ENCODE data around the gene EPB41L2.
"Not testable (repeated sequence)": the region's sequence is repeated elsewhere in the genome, so short reads cannot be mapped to it uniquely, and the experiment has no call there.

Gene EPB41L2

DNA sequence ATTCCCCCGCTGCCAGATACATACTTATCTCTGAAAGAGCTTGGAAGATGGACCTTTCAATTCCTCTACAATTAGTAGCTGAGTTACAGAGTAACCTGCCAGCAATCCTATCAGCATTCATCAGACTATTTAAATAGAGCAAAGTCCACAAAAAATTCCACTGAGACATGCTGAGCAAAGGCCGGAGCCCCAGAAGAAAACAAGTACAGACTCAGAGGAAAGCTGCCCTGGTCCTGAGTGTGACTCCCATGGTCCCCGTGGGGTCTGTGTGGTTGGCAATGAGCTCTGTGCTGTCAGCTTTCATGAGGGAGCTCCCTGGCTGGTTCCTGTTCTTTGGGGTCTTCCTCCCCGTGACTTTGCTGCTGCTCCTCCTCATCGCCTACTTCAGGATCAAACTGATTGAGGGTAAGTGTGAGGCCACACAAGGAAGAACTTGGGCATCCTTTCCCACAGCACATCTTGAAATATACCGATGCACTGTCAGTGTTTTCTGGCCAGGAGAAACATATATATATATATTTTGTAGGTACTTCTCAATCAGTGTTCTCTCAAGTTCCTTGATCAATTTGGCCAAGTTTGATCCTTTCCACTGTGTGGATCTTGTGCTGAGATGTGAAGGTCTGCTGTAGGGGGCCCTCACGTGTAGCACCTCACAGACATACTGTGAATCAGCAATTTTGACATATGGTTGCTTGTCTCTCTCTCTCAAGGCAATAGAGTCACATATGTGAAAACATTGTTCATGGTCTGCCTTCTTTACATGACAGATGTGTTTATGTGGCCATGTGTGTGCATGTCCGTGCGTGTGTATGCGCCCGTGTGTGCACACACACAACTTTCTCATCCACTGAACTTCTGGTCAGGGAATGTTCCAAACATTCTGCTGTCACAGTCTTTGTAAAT lies 235.5 kb downstream of the EPB41L2 start, which contains the start of gene SMLR1:
SMLR1 (plus strand) TSS at position 160 of the 903 bp plus-strand sequence; CDS start at position 168, 8 bp downstream.
- no peak for DNase-seq

DNA sequence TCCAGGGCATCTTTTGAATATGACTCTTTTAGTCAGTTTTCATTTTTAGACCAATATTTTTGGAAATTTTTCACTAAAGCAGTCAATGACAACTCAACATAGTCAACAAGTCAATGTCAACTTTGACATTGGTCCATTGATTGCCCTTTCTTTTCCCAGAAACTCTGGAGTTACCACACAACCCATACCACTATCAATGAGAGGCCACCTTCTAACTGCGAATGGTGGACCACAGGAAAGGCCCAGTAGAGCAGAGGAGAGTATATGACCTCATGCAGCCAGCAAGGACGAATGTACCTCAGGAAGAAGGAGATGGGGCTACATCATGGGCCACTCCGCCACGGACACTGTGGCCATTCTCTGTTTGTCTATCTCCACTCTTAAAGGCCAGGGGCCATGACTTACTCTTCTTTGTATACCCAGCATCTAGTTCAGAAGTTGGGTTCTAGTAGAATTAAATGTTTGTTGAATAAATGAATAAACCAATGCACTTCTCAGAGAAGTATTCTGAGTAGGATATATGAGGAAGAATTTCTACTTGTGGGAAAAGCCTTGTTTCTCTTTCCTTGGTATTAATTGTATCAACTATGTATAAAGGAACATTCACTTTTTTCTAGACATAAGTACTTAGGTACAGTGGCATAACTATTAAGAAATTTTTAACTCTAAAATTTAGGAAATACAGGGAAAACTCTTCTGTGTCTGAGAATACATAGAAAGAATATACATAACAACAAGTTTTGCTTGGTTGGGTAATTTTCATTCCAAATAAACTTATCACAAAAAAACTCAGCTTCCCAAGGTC lies 236.4 kb downstream of the EPB41L2 start:
- DNase-seq, result no peak

DNA sequence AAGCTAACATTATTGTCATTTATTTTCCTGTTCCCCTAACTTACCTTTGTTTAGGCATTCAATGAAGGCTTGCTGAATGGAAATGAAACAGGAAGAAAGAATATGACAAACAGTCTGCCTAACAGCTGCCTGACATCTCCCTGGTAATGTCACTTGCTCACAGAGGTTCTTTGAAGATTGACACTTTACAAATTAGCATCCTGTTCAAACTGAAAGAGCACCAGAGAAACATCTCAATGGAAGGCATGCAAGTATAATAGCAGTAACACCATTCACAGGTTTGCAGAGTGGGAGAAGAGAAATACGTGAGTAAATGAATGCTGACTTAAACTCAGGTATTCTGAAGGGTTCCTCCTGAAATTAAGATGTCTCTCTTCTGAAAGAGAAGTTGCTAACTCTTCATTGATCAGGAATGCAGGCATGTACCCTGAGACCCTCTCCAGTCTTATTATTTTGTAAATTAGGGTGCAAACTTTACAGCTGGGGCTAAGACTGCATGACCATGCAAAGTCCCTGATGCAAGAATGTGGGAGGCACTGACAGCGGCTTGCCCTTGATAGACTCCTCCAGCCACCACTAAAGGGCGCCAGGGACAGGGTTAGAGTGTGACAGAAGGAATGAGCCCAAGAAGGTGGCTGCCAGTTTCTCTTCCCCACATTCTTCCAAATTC lies 237.1 kb downstream of the EPB41L2 start:
- no peak for DNase-seq

DNA sequence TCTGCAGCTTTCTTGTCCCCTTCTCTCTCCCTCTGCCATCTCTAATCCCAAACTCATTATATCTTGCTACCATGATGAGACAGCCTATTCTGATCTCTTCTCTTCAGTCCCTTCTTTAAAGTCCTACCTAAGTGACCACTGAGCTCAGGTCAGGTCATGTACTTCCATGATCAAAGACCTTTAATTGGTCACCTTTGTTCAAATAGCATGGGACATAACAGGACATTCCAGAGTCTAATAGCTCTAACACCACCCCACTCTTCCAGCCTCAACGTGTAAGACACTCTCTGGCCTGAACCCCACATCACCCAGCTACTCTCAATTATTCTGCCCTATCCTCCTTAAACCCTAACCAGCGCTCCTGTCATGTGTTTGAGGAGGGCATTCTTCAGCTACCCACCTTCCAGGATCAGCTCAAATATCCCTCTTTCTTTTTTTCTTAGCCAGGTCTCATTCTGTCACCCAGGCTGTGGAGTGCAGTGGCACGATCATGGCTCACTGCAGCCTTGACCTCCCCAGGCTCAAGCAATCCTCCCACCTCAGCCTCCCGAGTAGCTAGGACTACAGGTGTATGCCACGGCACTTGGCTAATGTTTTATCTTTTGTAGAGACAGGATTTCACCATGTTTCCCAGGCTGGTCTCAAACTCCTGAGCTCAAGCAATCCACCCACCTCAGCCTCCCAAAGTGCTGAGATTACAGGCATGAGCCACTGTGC lies 237.9 kb downstream of the EPB41L2 start:
- no peak for DNase-seq

DNA sequence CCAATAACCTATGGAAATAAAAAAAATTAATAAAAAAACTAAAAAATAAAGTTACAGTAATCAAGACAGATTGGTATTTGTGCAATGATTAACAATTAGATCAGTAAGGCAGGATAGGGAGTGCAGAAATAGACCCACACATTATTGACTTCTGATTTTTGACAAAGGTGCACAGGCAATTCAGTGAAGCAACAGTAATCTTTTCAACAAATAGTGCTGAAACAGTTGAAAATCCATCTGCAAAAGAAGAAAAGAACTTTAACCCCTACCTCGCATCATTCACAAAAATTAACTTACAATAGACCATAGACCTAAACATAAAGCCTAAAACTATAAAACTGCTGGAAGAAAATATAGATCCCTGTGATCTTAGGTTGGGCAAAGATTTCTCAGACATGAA lies 240.3 kb downstream of the EPB41L2 start:
- DNase-seq, result no peak

DNA sequence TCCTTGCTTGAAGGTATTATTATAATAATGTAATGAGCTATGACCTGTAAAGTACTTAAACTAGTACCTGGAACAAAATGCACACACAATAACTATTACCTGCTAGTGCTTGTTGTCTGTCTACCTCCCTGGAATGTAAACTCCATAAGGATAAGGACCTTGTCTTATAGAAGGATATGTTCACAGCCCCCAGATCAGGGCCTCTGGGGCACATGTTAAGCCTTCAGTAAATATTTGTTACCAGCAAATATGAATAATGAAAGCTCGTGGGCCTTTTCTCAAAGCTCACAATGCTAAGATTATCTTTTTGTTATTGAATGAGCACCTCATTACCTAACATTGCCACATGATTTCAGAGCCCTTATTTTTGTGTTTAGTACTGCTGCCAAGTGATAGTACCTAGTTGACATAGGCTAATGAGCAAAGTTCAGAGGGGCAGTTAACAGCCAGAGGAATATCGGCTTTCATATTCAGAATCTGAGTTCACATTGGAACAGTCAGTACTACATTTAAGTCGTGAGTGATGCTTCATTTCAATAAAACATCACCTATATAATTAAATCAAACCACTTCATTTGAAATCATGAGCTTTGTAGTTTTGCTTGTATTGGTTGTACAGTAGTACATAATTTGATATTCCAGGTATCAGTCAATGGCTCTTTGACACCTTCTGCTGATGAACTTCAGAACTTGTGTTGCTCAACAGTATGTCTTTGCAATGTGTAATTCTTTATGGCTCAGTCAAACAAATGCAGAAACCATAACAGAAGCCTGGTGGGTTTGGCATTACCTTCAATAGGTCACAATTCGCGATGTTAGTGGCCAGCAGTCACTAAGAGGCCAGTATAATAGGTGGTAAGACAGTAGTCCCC lies 247.6 kb downstream of the EPB41L2 start:
- DNase-seq, result no peak

DNA sequence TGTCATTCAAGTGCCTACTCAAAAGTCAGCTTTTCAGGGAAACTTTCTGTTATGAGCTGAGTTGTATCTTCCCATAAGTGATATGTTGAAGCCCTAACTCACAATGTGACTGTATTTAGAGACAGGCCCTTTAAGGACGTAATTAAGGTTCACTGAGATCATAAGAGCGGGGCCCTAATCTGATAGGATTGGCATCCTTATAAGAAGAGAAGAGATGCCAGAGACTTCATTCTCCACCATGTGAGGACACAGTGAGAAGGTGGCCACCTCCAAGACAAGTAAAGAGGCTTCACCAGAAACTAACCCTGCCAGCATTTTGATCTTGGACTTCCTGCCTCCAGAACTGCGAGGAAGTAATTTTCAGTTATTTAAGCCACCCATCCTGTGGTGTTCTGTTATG lies 248.5 kb downstream of the EPB41L2 start:
- no peak for DNase-seq

DNA sequence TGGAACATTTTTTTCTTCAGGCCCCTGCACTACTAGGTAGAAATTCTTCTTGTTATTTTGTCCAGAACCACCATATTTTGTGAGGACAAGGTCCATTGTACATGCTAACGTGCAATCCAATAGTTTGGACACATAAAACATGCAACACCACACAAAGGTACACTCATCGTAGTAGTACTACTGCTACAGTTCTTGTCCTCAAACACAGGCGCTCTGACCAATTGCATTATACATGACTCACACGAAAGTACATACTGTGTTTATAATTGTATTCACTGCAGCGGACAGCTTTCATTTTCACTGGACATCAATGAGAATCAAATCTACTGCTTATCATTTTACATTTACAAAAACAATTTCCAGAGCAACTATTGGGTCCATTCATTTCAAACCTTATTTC lies 251.1 kb downstream of the EPB41L2 start:
- no peak for DNase-seq

DNA sequence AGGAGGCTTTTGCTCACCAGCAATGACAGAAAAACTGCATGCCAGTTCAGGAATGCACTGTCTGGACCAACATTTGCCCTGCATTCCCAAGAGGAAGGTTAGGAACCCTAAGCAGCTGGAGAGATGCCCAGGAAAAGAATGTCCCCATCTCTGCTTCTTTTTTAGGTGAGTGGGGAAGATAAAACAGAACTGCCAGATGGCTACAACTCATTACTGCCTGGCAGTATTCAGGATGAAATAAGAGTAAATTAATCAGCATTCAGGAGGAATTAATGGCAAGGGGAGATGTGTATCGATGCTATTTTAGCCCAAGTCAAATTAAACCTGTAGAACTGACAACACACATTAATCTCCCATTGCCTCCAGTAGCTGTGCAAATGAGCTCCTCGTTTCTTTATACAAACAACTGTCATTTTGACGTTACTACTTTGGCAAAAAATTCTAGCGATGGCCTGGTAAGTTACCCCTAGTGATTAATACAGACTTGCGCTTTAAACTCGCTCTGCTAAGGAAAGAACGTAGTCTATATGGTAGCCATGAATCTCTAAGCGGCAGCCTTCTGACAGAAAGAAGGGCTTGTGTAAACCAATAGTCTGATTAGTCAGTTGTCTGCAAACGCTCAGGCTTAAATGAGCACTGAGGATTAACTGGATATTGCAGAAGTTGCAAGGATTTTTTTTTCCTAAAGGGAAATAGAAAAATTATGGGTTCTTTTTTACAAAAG lies 252.6 kb downstream of the EPB41L2 start:
- no peak for DNase-seq

DNA sequence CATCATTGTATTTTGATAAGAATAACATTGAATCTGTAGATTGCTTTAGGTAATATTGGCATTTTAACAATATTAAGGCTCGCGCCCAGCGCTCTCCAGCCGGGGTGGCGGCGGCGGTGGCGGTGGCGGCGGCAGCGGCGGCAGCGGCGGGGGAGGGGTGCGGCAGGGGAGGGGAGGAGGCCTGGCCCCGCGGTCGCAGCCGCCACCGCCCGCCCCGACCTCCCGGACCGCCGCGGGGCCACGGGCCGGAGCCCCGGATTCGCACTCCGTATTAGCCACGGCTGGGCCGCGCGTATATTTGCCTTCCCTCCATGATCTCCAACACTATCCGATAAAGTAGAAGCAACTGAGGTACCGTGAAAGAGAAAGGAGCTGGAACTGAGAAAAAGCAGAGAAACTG lies 261.7 kb downstream of the EPB41L2 start:
- DNase-seq, result not testable (repeated sequence)

DNA sequence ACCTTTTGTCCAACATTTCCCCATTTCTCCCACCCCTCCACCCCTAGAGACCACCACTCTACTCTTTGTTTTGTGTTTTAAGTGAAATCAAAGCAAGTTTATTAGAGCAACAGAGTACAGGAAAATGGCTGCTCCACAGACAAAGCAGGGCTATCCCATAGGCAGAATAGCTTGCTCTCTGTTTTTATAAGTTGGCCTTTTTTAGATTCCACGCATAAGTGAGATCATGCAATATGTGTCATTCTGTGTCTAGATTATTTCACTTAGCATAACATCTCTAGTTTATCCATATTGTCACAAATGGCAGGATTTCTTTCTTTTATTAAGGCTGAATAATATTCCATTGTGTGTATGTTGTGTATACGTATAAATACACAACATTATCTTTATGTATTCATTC lies 266.0 kb downstream of the EPB41L2 start:
- no peak for DNase-seq

DNA sequence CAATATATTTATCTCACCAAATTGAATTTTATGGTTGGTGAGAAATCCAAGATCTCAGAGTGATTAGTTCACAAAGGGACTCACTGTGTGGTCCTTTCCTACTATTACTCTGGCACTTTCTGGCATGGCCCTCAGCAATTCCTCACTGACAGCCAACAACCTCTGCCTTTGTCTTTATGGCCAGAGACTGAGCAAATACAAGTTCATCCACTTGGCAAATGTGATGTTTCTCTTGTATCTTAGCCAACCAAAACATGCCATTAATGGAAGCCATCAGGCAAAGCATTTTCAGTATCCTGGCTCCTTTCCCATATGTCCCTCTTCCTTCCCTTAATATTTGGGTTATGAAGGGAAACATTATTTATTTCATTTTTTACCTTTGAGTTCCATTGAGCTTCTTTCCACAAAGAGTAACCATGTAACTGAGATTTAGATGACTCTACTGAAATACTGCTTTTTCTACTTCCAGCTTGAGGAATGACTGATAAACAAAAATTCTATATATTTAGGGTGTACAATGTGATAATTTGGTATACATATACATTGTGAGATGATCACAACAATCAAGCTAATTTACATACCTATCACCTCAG lies 266.6 kb downstream of the EPB41L2 start:
- no peak for DNase-seq

DNA sequence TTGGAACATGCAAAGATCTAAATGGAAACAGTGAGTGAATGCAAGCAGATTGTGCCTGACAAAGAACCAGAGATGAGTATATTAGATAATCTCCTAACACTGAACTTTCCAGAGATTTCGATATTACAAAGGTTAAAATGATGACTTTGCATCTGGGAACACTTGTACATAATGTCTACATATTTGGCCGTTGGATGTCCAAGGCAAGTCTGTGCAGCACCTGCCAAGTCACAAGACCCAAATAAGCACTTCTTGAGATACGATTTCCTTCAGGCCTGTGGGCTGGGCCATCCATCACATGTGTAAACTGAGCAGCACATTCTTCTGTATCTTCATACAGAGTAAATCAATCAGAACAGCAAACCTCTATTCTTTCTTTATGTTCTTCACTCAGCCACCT lies 268.3 kb downstream of the EPB41L2 start:
- DNase-seq, result no peak

DNA sequence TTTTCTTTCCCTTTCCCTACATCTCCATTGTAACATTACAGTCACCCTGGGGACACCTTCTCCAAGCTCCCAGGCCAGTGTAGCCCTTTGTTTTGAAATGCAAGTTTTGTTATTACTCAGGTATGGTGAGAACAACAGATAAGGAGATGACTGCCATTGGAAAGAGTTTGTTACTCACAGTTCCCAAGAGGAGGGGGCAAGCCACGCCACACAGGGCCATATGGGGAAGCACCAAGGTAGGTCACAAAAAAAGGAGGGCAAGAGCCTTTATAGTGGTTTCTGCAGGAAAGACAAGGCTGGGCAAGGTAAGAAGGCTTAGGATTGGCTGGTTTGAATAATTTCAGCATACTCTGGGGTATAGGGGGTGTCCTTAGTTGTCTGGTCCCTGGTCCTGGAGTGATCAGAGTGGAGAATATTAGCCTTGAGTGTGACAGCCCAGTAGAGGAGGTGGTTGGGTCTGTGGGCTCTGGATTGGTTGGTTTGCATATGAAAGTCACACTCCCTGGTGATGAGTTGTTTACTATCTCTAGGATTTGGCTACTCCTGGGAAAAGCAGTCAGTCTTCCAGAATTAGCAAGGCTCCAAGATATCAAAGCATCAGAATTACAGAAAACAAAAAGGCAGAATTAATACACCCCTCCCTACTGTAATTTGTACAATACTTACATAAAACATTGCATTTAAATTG lies 268.9 kb downstream of the EPB41L2 start:
- DNase-seq, result no peak

Measured in DMS79 (cell line).